ENCODE measurements around the gene SHLD2.

DNA sequence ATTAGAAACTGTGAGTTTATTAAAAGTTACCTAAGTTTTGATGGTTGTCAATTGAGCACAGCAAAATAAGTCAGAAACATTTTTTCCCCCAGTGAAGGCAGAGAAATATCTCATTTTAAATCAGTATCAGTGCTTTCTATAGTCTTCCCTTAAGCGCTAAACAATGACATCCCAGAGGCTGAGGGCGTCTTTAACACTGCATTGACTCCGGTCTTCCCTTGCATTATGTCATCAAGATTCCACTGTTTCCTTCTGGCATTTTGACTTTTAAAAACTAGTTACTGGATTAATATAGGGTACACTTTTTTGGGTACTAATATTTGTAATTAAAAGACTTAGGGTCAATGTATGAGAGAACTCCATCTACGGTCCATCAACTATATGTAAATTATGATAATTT lies 4.2 kb upstream of the SHLD2 start:
- TF ChIP-seq, protein P1, sequence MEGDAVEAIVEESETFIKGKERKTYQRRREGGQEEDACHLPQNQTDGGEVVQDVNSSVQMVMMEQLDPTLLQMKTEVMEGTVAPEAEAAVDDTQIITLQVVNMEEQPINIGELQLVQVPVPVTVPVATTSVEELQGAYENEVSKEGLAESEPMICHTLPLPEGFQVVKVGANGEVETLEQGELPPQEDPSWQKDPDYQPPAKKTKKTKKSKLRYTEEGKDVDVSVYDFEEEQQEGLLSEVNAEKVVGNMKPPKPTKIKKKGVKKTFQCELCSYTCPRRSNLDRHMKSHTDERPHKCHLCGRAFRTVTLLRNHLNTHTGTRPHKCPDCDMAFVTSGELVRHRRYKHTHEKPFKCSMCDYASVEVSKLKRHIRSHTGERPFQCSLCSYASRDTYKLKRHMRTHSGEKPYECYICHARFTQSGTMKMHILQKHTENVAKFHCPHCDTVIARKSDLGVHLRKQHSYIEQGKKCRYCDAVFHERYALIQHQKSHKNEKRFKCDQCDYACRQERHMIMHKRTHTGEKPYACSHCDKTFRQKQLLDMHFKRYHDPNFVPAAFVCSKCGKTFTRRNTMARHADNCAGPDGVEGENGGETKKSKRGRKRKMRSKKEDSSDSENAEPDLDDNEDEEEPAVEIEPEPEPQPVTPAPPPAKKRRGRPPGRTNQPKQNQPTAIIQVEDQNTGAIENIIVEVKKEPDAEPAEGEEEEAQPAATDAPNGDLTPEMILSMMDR (IDR thresholded peaks at IDR 0.05), result no peak
- TF ChIP-seq POLR2A (IDR thresholded peaks at IDR 0.05), result no peak

All from heart left ventricle (tissue), 13 donors.